Panc1 (cell line): Measurements from ENCODE around the gene ARL10. TPM values are rescaled to one million over a fixed set of nuclear protein-coding genes. Genes with fewer than 3 reads are reported as not detected.

ENCODE experiments used
- ATAC-seq: fragments of 200-7000 bp; cut with Tn5 transposase; 2 replicates; pipeline ENCODE4 v1.9.1; 2020; ENCODE audit warnings: mild to moderate bottlenecking, moderate library complexity
- BruUV-seq: library from RNA; stranded (reverse); fragments of 400-500 nt; replicated peaks from 2 replicates; lab custom pipeline; 2021; lab: Mats Ljungman, UMichigan
- CTCF ChIA-PET: fragments of 300-600 bp; sonication (Branson Sonifier 250); formaldehyde crosslinking; loops from one replicate; lab custom pipeline; 2022; ENCODE audit warnings: antibody characterized with exemption; lab: Charles Lee
- POLR2A ChIA-PET: fragments of 300-600 bp; sonication (Branson Sonifier 250); formaldehyde crosslinking; loops from one replicate; lab custom pipeline; 2022; ENCODE audit warnings: antibody characterized with exemption; lab: Charles Lee
- DNase-seq: peaks from one replicate; pipeline ENCODE4 v3.0.0-alpha.2; 2010; ENCODE audit warnings: low read depth, low spot score
- H3K27ac ChIP-seq: 2 replicates; pipeline ENCODE4 v1.5.1; 2011; ENCODE audit warnings: mild to moderate bottlenecking, low read length, inconsistent platforms
- H3K27me3 ChIP-seq: fragments of 200-500 bp; sonication (Bioruptor generic); 2 replicates; pipeline ENCODE4 v1.6.0; 2014; ENCODE audit warnings: low read length, inconsistent platforms; ENCODE audit not compliant: control insufficient read depth, insufficient read depth
- H3K36me3 ChIP-seq: fragments of 200-500 bp; sonication (Bioruptor generic); 2 replicates; pipeline ENCODE4 v1.5.1; 2014; ENCODE audit warnings: inconsistent platforms, mild to moderate bottlenecking, low read length, moderate library complexity; ENCODE audit not compliant: control insufficient read depth, insufficient read depth
- H3K4me1 ChIP-seq: 2 replicates; pipeline ENCODE4 v1.5.1; 2011; ENCODE audit warnings: inconsistent platforms, mild to moderate bottlenecking, low read length, moderate library complexity; ENCODE audit not compliant: control insufficient read depth, insufficient read depth
- H3K4me3 ChIP-seq, 2 experiments: 2 replicates each; pipeline ENCODE4 v1.5.1; 2011 to 2012; ENCODE audit warnings: low read depth in 2 of 2, low read length in 2 of 2, mild to moderate bottlenecking in 2 of 2, inconsistent platforms in 1 of 2, moderate library complexity in 1 of 2
- H3K9me3 ChIP-seq: fragments of 200-500 bp; sonication (Bioruptor generic); 2 replicates; pipeline ENCODE4 v1.5.1; 2014; ENCODE audit warnings: low read depth, mild to moderate bottlenecking, inconsistent platforms, low read length, moderate library complexity; ENCODE audit not compliant: control insufficient read depth, insufficient read depth
- CTCF ChIP-seq: fragments of 450-650 bp; IDR thresholded peaks from 2 replicates; pipeline ENCODE4 v1.5.1; 2017; ENCODE audit warnings: mild to moderate bottlenecking
- POLR2AphosphoS5 ChIP-seq: IDR thresholded peaks from 2 replicates; pipeline ENCODE4 v1.6.1; 2012; ENCODE audit warnings: mild to moderate bottlenecking, low read depth, low read length, moderate library complexity
- REST ChIP-seq, 2 experiments: IDR thresholded peaks; 2 replicates each; pipeline ENCODE4 v1.6.1; 2011 to 2012; ENCODE audit warnings: low read depth in 2 of 2, control low read depth in 1 of 2, low read length in 1 of 2, mild to moderate bottlenecking in 1 of 2, moderate library complexity in 1 of 2; ENCODE audit not compliant: insufficient read depth in 1 of 2
- SIN3A ChIP-seq: IDR thresholded peaks from 2 replicates; pipeline ENCODE4 v1.6.1; 2012; ENCODE audit warnings: low read depth, mild to moderate bottlenecking, low read length, moderate library complexity, borderline replicate concordance; ENCODE audit not compliant: insufficient read depth
- TCF7L2 ChIP-seq: IDR thresholded peaks from 2 replicates; pipeline ENCODE4 v1.6.1; 2011; ENCODE audit warnings: mild to moderate bottlenecking, low read depth, low read length, inconsistent platforms
- in situ Hi-C: cut with HindIII; loops from 2 replicates; pipeline ENCODE4 v1.10.0; 2016; ENCODE audit warnings: low sequenced_read_pairs, low pct_unique_long_range_greater_than_20kb
- intact Hi-C: fragments of 100-400 bp; cut with micrococcal nuclease; formaldehyde crosslinking; loops from one replicate; pipeline ENCODE4 v1.10.0; 2022; ENCODE audit not compliant: unreplicated experiment
- total RNA-seq: library from RNA; stranded (reverse); gene quantifications from one replicate; pipeline ENCODE4 v1.2.1, GENCODE V29; 2021; ENCODE audit not compliant: unreplicated experiment

ARL10 gene
- total RNA-seq, 1 experiment from 2014 or later = 2.0 TPM

GRCh38 chr5:176397736-176398420 is 32.6 kb downstream of the ARL10 start:
- Histone ChIP-seq H3K9me3 (no peaks in the 10 kb centered on the region), H3K4me3 (no peak overlapping the region), H3K4me1 (no peaks in the 10 kb centered on the region), H3K36me3 (no peaks in the 10 kb centered on the region), H3K27ac (no peak overlapping the region), H3K27me3 (no peaks in the 10 kb centered on the region)
- ATAC-seq (no peak), DNase-seq (no peak)
- intact Hi-C loops (no loop called here), in situ Hi-C loops (no loop called here)
- POLR2A ChIA-PET = no interaction called here
- CTCF ChIA-PET = no interaction called here
- no peak for TF ChIP-seq POLR2AphosphoS5
- no peak for TF ChIP-seq SIN3A
- TF ChIP-seq CTCF = no peak
- no peak for TF ChIP-seq REST (IDR thresholded peaks at IDR 0.05; ENCODE audit: insufficient read depth in 1 of 2, low read depth in 2 of 2, low read length in 1 of 2)
- no peak for TF ChIP-seq TCF7L2
- no TSS peak for BruUV-seq

GRCh38 chr5:176400382-176401156 is 35.3 kb downstream of the ARL10 start:
- BruUV-seq = no TSS peak
- intact Hi-C loops (no loop called here), in situ Hi-C loops (no loop called here)
- Histone ChIP-seq H3K27me3 (no peaks in the 10 kb centered on the region), H3K4me3 (no peak overlapping the region), H3K27ac (no peak overlapping the region), H3K36me3 (no peaks in the 10 kb centered on the region), H3K4me1 (no peaks in the 10 kb centered on the region), H3K9me3 (no peaks in the 10 kb centered on the region)
- CTCF ChIA-PET = no interaction called here
- DNase-seq (no peak), ATAC-seq (no peak)
- TF ChIP-seq POLR2AphosphoS5 (no peak), SIN3A (no peak), CTCF (no peak), TCF7L2 (no peak), REST (IDR thresholded peaks at IDR 0.05; ENCODE audit: insufficient read depth in 1 of 2, low read depth in 2 of 2, low read length in 1 of 2) (no peak)
- POLR2A ChIA-PET = interaction anchor here (0.5 to 0.7 kb wide), 3 partner anchors 8 to 113 kb away, joined by 3 to 12 read pairs (median 3); no protein-coding TSS in a partner anchor
